GM10266 (cell line): ENCODE measurements around the gene SLC25A10.

Experiments
- DNase-seq: peaks from one replicate; pipeline ENCODE4 v3.0.0; 2012; ENCODE audit errors: extremely low spot score
- TF ChIP-seq, protein P1 (sequence below): IDR thresholded peaks from 2 replicates; pipeline ENCODE4 v1.5.1; 2012; ENCODE audit warnings: mild to moderate bottlenecking, low read depth; ENCODE audit not compliant: control insufficient read depth, insufficient read depth; ENCODE audit errors: missing control alignments

Gene SLC25A10

DNA sequence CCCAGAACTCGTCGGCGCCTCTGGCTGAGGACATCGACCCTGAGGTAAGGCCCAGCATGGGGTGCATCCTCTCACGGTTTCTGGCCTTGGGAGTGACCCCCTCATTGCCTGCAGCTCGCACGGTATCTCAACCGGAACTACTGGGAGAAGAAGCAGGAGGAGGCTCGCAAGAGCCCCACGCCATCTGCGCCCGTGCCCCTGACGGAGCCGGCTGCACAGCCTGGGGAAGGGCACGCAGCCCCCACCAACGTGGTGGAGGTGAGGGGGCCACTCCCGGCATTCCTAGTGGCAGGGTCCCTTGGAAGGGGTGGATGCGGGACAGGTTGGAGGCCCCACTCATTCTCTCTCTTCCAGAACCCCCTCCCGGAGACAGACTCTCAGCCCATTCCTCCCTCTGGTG is 17.3 kb upstream of the SLC25A10 start:
- no peak for DNase-seq
- TF ChIP-seq, protein P1, sequence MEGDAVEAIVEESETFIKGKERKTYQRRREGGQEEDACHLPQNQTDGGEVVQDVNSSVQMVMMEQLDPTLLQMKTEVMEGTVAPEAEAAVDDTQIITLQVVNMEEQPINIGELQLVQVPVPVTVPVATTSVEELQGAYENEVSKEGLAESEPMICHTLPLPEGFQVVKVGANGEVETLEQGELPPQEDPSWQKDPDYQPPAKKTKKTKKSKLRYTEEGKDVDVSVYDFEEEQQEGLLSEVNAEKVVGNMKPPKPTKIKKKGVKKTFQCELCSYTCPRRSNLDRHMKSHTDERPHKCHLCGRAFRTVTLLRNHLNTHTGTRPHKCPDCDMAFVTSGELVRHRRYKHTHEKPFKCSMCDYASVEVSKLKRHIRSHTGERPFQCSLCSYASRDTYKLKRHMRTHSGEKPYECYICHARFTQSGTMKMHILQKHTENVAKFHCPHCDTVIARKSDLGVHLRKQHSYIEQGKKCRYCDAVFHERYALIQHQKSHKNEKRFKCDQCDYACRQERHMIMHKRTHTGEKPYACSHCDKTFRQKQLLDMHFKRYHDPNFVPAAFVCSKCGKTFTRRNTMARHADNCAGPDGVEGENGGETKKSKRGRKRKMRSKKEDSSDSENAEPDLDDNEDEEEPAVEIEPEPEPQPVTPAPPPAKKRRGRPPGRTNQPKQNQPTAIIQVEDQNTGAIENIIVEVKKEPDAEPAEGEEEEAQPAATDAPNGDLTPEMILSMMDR: no peak

DNA sequence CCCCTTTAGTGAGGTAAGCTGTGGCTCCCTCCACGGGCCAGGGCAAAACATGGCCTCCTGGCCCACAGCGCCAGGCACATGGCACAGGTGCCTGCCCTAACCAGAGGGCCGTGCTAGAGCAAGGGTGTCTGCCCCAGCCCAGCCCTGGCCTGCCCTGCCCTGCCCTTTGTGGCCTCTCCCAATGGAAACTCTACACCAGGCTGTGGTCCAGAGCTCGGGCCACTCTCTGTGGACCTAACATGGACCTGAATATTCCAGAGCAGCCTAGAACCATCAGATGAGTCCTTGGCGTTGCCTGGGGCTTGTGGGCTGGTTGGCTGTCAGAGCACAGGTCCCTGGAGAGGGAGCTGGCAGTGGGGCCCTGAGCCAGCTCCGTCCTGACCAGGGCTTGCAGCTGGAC is 16.9 kb upstream of the SLC25A10 start:
- no peak for DNase-seq
- TF ChIP-seq, protein P1: no peak

DNA sequence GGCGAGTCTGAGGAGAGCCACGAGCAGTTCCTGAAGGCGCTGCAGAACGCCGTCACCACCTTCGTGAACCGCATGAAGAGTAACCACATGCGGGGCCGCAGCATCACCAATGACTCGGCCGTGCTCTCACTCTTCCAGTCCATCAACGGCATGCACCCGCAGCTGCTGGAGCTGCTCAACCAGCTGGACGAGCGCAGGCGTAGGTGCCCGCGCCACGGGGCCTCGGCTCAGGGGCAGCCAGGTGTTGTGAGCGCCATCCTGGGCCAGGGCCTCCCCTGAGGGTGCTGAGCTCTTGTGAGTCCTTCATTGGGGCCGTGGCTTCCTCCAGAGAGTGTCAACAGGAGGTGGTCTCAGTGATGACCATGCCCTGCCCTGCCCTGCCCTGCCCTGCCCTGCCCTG is 16.3 kb upstream of the SLC25A10 start:
- no peak for DNase-seq
- TF ChIP-seq, protein P1: no peak

DNA sequence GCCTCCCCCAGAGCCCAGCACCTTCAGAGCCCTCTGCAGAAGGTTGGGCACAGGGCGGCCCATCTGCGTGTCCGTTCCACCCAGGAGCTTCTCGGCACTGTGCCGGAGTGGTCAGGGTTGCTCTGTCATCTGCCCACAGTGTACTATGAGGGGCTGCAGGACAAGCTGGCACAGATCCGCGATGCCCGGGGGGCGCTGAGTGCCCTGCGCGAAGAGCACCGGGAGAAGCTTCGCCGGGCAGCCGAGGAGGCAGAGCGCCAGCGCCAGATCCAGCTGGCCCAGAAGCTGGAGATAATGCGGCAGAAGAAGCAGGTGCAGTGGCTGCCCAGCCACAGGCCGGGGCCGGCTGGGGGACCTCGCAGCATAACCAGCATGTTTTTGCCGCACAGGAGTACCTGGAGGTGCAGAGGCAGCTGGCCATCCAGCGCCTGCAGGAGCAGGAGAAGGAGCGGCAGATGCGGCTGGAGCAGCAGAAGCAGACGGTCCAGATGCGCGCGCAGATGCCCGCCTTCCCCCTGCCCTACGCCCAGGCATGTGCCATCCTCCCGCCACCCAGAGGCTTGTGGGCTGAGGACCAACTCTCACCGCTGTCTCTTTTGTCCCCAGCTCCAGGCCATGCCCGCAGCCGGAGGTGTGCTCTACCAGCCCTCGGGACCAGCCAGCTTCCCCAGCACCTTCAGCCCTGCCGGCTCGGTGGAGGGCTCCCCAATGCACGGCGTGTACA is 15.7 kb upstream of the SLC25A10 start:
- DNase-seq: no peak
- TF ChIP-seq, protein P1: no peak

DNA sequence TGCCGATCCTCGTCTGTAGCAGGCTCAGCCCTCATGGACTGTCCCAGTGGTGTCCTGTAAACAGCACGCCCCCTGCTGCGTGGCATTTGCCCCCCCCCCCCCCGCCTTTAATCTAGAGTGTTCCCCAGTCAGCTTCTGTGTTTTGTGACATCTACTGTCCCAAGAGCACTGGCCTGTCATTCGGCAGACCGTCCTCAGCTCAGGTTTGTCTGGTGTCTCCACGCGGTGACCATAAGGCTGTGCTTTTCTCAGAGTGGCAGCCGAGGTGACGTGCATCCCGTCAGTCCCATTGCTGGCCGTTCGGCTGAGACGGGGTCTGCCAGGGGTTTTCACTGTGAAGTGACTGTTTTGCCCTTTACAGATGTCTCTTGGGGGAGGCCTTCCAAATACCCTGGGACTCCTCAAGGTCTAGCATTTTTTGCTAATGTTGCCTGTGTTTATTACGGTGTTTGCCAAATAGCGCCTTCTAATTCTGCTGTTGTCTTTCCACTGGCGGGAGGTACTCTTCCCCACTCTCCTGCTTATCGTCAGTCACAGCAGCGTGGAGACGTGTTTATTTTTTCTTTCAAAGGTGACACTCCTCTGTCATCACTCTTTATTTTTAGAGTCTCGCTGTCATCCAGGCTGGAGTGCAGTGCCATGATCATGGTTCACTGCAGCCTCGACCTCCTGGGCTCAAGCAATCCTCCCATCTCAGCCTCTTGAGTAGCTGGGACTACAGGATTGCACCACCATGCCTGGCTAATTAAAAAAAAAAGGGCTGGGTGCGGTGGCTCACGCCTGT is 14.6 kb upstream of the SLC25A10 start:
- TF ChIP-seq, protein P1: no peak
- DNase-seq: no peak

DNA sequence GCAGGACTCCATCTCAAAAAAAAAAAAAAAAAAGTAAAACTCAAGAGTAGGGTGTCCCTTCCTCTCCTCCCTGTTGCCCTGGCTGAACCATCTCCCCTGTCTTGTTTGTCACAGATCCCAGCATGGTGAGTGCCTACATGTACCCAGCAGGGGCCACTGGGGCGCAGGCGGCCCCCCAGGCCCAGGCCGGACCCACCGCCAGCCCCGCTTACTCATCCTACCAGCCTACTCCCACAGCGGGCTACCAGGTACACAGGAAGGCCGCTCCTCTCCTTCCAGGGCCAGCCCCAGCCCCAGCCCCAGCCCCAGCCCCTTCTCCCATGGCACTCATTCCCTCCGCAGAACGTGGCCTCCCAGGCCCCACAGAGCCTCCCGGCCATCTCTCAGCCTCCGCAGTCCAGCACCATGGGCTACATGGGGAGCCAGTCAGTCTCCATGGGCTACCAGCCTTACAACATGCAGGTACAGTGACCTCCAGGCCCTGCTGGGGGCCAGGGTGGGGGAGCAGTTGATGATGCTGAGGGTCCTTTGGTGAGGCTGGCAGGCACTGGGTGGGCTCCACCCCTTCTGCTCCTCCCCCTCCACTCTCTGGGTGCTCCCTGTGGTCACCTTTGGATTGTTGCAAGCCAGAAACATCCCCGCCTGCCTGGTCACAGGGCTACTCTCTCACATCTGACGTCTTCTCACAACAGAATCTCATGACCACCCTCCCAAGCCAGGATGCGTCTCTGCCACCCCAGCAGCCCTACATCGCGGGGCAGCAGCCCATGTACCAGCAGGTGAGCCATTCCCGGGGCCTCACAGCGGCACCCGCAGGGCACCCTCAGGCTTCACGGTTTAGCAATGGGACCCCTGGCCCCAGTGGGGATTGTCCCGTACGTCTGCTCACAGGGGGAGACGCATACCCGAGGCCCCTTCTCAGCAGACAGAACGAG is 11.5 kb upstream of the SLC25A10 start:
- TF ChIP-seq, protein P1: no peak
- DNase-seq: no peak
